Measurements from ENCODE around the gene NHERF2.

Gene NHERF2

DNA sequence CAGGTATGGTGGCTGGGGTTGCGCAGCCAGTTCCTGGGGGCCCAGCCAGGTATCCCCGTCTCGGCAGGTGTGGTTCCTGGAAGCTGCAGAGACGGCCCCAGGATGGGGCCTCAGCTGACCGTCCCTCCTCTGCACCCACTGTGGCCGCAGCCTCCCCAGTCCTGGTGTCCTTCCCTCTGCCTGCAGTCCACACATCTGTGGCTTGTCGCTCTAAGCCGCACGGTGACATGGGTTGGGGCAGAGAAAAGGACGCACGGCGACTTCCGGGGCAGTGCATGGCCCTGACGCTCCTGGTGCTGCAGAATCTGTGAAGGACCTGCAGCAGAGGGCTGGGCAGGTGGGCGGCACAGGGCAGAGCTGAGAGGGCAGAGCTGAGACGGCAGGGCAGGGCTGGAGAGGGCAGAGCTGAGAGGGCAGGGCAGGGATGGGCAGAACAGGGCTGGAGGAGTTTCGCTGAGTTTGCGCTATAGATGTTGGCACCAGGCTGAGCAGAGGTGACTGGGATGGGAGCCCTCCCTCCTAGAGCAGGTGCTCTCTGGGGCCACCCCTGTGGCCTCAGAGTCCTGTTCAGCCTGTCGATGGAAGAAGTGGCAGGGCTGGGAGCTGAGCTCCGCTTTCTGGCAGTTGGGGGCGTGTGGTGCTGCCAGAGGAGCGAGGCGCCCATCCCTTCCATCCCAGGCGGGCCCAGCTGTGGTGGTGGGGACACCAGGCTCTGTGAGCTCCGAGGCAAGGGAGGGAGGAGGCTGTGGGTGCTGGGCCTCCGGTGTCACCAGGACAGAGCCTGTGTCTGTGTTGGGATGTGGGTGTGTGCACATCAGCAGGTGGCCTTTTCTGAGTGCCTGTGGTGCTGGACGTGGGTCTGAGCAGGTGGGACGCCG is 44.1 kb downstream of the NHERF2 start:
- Histone ChIP-seq H3K27me3 (no peaks in the 10 kb centered on the region), H3K4me1 (peaks cover 10% of the 10 kb centered on the region), H3K4me2 (peak overlapping the region; percentile 26; the same call in 1 of the 2 replicates), H3K9me3 (no peaks in the 10 kb centered on the region), H3K9ac (0 out of 2 replicates have a peak overlapping the region, but pooled peaks have one; percentile 24), H3K27ac (peak overlapping the region; percentile 38; the same call in 1 of the 2 replicates), H3K4me3 (no peak overlapping the region), H4K20me1 (no peaks in the 10 kb centered on the region), H3K36me3 (peaks cover 96% of the 10 kb centered on the region)
- no peak for TF ChIP-seq Cebpa-rat (IDR thresholded peaks at IDR 0.05)

DNA sequence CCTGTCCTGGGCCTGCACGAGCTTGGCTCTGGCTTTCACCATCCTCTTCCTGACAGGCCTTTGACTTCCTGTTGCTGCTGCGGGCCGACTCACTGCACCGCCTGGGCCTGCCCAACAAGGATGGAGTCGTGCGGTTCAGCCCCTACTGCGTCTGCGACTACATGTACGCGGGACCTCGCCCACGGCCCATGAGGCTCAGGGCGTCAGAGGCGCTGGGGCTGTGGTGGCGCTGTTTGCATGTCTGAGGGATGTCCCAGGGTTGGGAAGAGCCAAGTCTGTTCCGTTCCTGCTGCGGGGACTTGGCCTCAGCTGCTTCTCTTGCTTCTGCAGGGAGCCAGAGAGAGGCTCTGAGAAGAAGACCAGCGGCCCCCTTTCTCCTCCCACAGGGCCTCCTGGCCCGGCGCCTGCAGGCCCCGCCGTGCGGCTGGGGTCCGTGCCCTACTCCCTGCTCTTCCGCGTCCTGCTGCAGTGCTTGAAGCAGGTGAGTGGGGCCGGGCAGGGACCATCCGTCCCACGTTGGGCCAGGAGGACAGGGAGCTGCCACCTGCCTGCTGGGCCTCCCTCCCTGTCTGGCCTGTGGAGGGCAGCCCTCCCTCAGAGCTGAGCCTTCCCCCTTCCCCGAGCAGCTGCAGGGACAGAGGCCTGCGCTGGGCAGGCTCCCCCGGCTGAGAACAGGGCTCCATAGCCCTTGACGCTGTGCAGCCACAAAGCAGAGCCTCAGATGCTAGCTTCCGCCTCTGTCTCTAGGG is 44.9 kb downstream of the NHERF2 start:
- Histone ChIP-seq H3K27ac (peak overlapping the region; percentile 38; the same call in 1 of the 2 replicates), H3K9ac (peak overlapping the region; percentile 24; the same call in 1 of the 2 replicates), H3K4me1 (peaks cover 10% of the 10 kb centered on the region), H3K4me2 (peak overlapping the region; percentile 26; the same call in 1 of the 2 replicates), H3K9me3 (no peaks in the 10 kb centered on the region), H3K4me3 (no peak overlapping the region), H3K27me3 (no peaks in the 10 kb centered on the region), H4K20me1 (no peaks in the 10 kb centered on the region), H3K36me3 (peaks cover 96% of the 10 kb centered on the region)
- TF ChIP-seq Cebpa-rat (IDR thresholded peaks at IDR 0.05), result no peak

DNA sequence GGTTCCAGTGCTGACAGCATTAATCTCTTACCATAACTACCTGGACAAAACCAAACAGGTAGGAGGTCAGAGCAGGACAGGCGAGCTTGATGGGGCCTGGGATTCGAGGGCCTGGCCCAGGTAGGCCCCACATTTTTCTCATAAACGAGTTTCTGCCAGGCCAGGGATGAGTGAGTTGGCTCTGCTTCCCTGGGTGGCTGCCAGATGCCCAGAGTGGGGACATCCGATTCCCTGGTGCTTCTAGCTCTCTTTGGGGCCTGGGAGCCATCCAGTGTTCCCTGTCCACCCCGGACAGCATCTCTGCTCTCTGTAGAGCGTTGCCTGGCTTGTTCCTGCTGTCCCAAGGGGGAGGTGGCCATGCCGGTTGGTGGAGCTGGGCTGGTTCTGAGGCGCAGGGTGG is 46.2 kb downstream of the NHERF2 start:
- Histone ChIP-seq H3K36me3 (peaks cover 96% of the 10 kb centered on the region), H3K4me2 (no peak overlapping the region), H3K4me1 (peaks cover 10% of the 10 kb centered on the region), H3K9ac (no peak overlapping the region; the same call in 1 of the 2 replicates), H4K20me1 (no peaks in the 10 kb centered on the region), H3K4me3 (no peak overlapping the region), H3K27ac (no peak overlapping the region), H3K9me3 (no peaks in the 10 kb centered on the region), H3K27me3 (no peaks in the 10 kb centered on the region)
- TF ChIP-seq Cebpa-rat (IDR thresholded peaks at IDR 0.05), result no peak

DNA sequence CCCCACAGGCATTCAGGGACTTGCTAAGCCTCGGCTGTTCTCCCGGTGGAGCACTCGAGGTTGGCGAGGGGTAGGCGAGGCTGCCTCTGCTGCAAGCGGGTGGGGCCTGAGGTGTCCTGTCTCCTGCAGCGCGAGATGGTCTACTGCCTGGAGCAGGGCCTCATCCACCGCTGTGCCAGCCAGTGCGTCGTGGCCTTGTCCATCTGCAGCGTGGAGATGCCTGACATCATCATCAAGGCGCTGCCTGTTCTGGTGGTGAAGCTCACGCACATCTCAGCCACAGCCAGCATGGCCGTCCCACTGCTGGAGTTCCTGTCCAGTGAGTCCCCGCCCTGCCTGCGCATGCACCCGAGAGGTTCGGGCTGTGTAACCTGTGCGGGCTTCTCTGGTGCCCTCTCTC is 47.4 kb downstream of the NHERF2 start:
- Histone ChIP-seq H3K27me3 (no peaks in the 10 kb centered on the region), H3K9me3 (no peaks in the 10 kb centered on the region), H3K4me3 (no peak overlapping the region), H3K9ac (no peak overlapping the region), H3K27ac (no peak overlapping the region), H3K4me2 (no peak overlapping the region), H3K4me1 (peaks cover 21% of the 10 kb centered on the region), H4K20me1 (0 out of 2 replicates have a peak, but pooled peaks cover 5% of the 10 kb centered on the region), H3K36me3 (peaks cover 92% of the 10 kb centered on the region)
- TF ChIP-seq Cebpa-rat (IDR thresholded peaks at IDR 0.05), result no peak

GRCh38 chr16:2075631-2076030 is 48.9 kb downstream of the NHERF2 start:
- H4K20me1 ChIP-seq, result 0 out of 2 replicates have a peak, but pooled peaks cover 5% of the 10 kb centered on the region
- no peak overlapping the region for H3K4me3 ChIP-seq
- no peak overlapping the region for H3K4me2 ChIP-seq
- H3K27me3 ChIP-seq, result no peaks in the 10 kb centered on the region
- TF ChIP-seq Cebpa-rat (IDR thresholded peaks at IDR 0.05), result no peak
- peaks cover 94% of the 10 kb centered on the region for H3K36me3 ChIP-seq
- no peaks in the 10 kb centered on the region for H3K9me3 ChIP-seq
- no peak overlapping the region for H3K9ac ChIP-seq
- no peak overlapping the region for H3K27ac ChIP-seq
- peaks cover 36% of the 10 kb centered on the region for H3K4me1 ChIP-seq

DNA sequence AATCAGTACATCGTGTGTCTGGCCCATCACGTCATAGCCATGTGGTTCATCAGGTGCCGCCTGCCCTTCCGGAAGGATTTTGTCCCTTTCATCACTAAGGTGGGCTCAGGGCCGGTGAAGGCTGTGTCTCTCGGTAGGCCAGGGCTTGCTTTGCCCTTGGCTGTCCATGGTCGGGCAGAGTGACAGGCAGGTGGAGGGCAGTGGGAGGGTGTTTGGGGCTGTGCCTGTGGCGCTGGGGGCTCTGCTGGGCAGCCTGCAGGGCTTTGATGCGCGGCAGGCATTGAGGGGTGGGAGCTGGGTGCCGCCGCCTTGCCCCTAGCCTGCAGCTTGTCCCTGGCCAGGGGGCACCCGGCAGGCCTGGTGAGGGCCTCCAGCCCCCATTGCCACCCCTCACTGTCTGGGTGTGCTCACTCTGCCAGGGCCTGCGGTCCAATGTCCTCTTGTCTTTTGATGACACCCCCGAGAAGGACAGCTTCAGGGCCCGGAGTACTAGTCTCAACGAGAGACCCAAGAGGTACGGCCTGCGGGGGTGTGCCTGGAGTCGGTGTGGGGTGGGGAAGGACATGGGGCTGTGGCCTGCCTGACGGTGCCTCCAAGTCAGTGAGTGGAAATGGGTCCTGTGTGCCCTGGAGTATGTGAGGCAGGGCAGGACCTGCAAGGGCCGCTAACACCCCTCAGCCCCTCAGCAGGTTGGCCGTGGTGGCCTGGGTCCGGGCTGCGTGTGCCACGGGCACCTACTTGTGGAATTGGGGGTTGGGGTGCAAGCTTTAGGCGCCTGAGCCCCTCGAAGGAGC is 49.6 kb downstream of the NHERF2 start:
- peaks cover 38% of the 10 kb centered on the region for H3K4me1 ChIP-seq
- no peak overlapping the region for H3K27ac ChIP-seq
- H3K36me3 ChIP-seq, result peaks cover 90% of the 10 kb centered on the region
- H3K4me3 ChIP-seq, result no peak overlapping the region
- no peak overlapping the region for H3K4me2 ChIP-seq
- no peak for TF ChIP-seq Cebpa-rat (IDR thresholded peaks at IDR 0.05)
- no peak overlapping the region for H3K9ac ChIP-seq
- no peaks in the 10 kb centered on the region for H3K27me3 ChIP-seq
- H4K20me1 ChIP-seq, result 0 out of 2 replicates have a peak, but pooled peaks cover 5% of the 10 kb centered on the region
- H3K9me3 ChIP-seq, result no peaks in the 10 kb centered on the region

DNA sequence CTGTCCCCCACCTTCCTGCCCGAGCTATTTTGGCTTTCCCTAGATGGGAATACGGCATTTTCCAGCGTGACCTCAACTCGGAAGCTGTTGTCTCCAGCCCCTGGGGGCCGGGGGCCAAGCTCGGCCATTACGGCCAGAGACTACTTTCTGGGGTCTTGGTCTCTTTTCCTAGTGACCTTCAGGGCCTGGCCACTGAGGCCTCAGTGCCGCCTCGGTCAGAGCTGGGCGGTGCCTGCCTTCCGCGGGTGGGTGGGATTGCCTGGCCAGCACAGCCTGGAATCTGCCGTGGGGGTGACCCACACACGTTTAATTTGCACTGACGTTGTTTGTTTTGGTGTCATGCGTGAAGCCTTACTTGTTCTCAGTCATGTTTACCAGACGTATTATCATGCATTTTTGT is 50.3 kb downstream of the NHERF2 start:
- Histone ChIP-seq H3K4me3 (no peak overlapping the region), H3K4me2 (no peak overlapping the region), H3K36me3 (peaks cover 90% of the 10 kb centered on the region), H4K20me1 (0 out of 2 replicates have a peak, but pooled peaks cover 8% of the 10 kb centered on the region), H3K9me3 (no peaks in the 10 kb centered on the region), H3K9ac (no peak overlapping the region), H3K27me3 (no peaks in the 10 kb centered on the region), H3K27ac (no peak overlapping the region), H3K4me1 (peaks cover 40% of the 10 kb centered on the region)
- no peak for TF ChIP-seq Cebpa-rat (IDR thresholded peaks at IDR 0.05)

GRCh38 chr16:2077696-2078095 is 51.0 kb downstream of the NHERF2 start:
- Histone ChIP-seq H3K27me3 (no peaks in the 10 kb centered on the region), H3K4me2 (peak overlapping the region; percentile 50; the same call in 1 of the 2 replicates), H3K36me3 (peaks cover 88% of the 10 kb centered on the region), H3K9ac (no peak overlapping the region), H4K20me1 (0 out of 2 replicates have a peak, but pooled peaks cover 15% of the 10 kb centered on the region), H3K9me3 (no peaks in the 10 kb centered on the region), H3K4me1 (peaks cover 47% of the 10 kb centered on the region), H3K4me3 (no peak overlapping the region), H3K27ac (no peak overlapping the region)
- no peak for TF ChIP-seq Cebpa-rat (IDR thresholded peaks at IDR 0.05)

DNA sequence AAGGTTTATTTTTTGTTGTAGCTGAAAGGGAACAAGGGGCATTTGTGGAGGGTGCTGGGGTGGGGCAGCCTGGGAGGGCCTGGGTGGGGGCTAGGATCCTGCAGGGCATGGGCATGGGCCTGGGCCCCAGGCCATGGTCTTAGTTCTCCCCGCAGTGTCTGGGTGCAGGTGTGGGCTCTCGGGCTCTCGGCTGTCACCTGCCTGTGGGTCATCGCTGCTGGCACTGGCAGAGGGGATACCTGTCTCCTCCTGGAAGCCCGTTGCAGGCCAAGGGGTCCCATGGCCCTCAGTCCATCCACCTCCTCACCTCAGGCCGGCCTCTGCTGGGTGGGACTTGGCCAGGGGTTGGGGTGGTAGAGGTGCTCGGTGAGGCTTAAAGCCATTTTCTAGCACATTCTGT is 51.4 kb downstream of the NHERF2 start:
- no peak for TF ChIP-seq Cebpa-rat (IDR thresholded peaks at IDR 0.05)
- peaks cover 84% of the 10 kb centered on the region for H3K36me3 ChIP-seq
- H3K27ac ChIP-seq, result no peak overlapping the region
- H4K20me1 ChIP-seq, result 0 out of 2 replicates have a peak, but pooled peaks cover 16% of the 10 kb centered on the region
- H3K4me2 ChIP-seq, result peak overlapping the region; percentile 50
- no peak overlapping the region for H3K4me3 ChIP-seq
- H3K4me1 ChIP-seq, result peaks cover 51% of the 10 kb centered on the region
- H3K9me3 ChIP-seq, result no peaks in the 10 kb centered on the region
- 0 out of 2 replicates have a peak overlapping the region, but pooled peaks have one; percentile 43 for H3K9ac ChIP-seq
- no peaks in the 10 kb centered on the region for H3K27me3 ChIP-seq

All from BLaER1 (cell line).